Stimulated activated naive CD4-positive, alpha-beta T cell treated with Interleukin-2 at 50 U/mL for 16 hours (primary cell): ENCODE data around the gene APMAP.

Source experiments
- DNase-seq: peaks from one replicate; lab custom pipeline; 2025; lab: John Stamatoyannopoulos, UW

The APMAP gene

GRCh38 chr20:25024171-25024570 lies 31.6 kb upstream of the APMAP start:
- DNase-seq: no peak

DNA sequence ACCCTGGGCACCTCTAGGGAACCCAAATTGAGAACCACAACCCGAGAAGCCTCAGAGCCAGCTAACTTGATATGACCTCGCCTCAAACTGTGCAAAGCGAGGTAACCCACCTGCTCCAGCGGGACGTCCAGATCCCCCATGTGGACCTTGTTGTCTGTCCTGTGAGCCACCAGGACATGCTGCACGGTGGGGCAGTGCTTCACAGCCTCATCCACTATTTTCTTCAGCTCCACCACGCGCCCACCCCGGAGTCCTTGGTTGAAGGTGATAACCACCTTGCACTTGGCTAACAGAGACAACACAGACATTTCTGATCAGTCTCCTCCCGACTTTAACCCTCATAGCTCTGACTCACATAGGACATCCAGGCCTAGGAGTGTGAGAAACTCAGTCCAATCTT lies 30.8 kb upstream of the APMAP start:
- DNase-seq: no peak

DNA sequence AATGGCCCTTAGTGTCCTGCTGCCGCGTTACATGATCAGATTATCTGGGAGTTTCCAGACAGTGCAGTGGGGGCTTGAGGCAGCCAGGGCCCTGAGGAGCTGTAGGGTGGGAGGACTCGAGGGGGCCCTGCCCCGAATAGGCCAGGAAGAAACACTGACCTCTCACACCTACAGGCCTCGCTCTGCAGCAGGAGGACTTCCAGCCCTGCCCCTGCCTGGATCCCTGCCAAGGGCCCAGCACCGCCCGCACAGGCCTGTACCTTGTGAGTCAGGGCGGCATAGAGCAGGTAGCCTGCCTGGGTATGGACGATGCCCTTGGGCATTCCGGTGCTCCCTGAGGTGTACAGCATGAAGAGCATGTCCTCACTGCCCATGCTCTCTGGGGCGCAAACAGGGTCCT lies 30.1 kb upstream of the APMAP start:
- DNase-seq: no peak

DNA sequence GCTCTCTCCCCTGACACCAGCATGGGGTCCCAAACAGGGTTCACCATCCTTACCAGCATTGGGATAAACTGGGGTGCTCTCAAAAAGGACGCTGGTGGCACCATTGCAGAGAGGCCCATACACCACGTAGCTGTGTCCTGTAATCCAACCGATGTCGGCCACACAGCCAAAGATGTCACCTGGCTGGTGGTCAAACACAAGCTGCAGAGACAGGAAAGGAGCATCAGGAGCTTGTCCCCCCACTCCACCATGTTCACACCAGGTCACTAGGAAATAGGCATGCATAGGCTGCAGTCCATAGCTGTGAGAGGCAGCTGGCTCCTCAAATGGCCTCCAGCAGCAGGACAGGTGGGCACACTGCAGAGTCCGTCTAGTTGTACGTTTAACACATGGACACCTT lies 28.8 kb upstream of the APMAP start:
- DNase-seq: no peak

- DNase-seq: no peak
Measured at GRCh38 chr20:25020901-25021301, 28.4 kb upstream of the APMAP start.

DNA sequence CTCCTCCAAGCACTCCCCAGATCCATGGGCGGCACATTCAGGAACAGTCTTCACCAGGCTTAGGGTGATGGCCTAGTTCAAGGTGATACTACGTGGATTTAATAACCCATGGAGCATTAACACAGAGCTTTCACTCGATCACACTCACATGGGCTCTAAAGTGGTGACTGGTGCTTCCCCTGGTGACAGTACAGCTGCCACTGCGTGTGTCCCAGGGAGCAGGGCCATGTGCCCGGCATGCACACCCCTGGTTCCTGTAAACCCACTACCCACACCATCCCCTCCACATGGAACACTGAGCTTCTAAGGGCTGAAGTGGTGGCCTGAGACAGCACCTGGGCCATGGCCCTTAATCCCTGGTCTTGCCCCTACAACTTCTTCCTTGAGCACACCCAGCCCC lies 27.8 kb upstream of the APMAP start:
- no peak for DNase-seq

DNA sequence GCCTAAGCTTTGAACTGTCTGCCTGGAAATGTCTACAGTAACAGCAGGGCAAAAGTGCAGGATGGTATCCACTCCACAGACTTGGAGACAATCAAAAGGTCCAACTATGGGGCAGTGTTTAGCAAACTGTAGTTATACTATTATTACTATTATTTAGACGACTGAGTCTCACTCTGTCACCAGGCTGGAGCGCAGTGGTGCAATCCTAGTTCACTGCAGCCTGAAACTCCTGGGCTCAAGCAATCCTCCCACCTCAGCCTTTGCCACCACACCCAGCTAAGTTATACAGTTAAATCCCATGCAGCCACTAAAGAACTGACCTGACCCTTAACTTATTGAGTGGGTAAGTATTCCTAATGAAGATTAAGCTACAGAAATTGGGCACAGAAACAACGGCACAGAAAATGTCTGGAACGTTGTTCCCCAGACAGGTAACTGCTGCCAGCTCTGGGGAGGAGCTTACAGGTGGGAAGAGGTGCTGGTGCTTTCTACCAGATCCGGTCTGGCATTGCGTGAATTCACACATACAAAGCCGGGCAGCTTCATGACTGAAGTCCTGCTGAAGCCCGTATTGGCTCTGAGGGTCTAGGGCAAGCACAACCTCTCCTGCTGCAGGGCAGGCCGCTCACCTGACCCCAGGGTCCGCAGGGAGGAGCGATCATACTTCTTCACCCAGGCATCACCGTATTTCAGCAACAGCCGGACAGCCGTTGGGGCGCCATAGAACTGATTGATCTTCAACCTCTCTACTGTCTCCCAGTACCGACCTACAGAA lies 27.0 kb upstream of the APMAP start:
- no peak for DNase-seq

DNA sequence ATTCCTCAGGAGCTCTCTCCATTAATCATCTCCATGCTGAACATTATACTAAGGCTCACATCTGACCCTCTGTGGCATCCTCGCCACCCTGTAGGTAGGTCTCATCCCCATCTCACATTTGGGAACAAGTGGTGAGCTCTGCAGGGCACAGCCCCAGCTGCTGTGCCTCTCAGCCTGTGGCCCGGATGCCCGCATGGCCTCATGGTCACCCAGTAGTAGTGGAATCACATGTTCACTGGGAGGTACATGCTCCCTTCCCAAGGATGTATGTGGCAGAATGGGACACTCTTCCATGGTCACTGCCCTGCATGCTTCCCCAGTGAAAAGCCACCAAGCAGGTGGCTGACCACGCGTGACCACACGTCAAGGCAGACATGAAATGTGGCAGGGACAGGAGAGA lies 26.3 kb upstream of the APMAP start:
- DNase-seq: no peak

DNA sequence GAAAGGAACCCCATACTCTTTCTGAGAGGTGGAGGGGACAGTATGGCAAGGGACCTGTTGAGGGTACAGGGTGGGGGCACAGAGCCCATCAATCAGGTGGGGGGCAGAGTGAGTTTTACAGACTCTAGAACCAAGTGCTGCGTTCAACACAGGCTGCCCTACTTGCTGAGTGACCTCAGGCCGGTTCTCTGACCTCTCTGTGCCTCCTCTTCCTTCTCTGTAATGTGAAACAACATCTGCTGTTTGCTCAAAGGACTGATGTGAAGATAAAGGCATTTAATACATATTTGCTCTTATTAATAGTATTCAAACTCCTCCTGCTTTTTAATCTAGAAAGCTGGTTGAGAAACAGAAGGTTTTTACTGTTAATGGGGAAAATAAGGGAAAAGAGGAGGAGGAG lies 25.9 kb upstream of the APMAP start:
- DNase-seq: no peak

DNA sequence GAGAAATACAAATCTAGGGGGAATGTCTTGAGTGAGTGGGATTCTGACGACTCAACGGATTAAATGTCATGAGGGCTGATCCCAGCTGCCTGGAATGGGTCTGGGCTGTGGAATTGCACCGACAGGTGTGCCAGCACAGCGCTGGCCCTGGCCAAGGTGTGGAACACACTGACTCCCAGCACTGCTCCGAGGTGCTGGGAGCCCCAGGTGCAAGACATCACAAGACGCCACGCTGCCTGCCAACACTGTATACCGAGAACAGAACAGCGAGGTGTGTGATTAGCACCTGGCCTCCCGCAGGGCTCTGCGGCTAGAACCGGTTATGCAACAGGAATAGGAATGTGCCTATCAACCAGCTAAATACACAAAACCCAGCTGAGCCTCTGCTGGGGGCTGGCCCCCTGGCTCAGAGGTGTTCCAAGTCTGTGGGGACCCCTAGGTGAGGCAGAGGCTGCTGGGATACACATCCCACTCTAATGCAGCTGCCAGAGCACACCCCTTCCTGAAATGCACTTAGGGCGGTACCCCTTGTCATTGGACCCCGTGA lies 24.8 kb upstream of the APMAP start:
- DNase-seq: no peak

DNA sequence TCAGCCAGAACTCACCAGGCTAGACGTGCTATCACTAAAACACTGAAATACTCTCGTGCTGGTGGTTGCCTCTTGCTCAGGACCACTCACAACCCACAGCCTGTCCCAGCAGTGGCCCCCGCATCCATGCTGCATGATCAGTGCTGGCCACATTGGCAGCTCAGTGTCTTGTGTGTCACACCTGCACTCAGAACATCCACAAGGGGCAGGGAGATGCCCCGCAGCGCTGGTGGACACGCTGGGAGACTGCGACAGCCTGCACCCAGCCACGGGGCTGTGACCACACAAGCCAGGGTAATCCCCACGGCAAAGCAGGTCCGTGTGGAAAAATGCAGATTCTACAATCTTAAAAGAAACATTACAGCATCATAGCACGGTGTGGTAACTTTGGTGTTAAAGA lies 23.9 kb upstream of the APMAP start:
- DNase-seq: no peak

- no peak for DNase-seq
Measured at GRCh38 chr20:25015986-25016385, 23.4 kb upstream of the APMAP start.

DNA sequence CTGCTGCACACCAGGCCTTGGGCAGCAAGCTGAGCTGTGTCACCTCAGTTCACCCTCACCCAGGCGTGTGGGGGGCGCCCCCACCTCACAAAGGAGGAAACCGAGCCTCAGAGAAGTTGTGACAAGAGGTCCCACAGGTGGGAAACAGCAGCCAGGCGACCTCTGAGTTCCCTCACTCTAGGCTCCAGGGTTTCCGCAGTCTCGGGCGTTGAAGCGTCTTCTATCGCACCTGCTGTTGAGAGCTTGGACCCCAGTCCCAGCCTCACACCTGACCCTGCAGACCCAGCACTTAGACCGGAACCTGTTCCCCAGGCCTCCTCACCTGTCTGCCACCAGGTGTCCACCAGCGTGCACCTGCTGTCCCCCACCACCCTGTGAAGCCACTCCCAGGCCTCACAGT lies 22.3 kb upstream of the APMAP start:
- no peak for DNase-seq

DNA sequence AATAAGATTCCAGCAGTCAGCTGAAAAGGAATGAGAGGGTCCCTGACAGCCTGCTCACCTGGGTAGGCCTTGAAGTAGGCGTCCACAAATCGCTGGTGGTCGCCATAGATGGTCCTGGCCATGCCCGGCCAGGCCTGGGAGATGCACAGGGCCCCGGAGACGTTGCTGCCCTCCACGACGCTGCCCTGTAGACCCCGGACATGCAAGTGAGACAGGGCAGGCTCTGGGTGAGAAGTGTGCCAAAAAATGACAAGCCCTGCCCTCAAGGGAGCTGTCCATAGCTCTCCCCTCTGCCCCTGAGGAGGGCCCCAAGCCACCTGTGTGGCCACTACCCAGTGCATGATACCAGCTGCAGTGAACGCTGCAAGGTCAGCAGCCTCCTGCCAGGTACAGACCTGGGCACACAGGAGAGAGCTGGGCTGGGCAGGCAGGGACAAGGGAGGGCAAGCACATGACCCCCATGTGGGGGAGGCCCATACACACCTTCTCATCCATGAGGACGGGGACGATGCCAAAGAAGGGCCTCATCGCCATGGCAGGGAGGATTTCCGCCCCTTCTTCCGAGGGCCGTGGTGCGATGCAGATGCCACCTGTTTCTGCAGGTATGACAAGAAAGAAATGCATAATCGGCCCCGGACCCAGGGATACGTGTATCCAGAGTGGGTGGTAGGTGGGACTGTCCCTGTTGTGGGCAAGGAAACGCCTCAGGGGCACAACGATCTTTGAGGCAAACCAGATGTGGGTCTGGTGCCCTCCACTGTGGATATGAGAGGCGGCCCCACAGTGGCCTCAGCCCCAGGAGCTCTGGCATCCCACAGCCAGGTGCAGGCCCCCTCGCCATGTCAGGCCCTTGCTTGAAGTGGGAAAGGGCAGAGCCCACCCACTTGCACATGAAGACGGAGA lies 21.2 kb upstream of the APMAP start:
- DNase-seq: no peak

DNA sequence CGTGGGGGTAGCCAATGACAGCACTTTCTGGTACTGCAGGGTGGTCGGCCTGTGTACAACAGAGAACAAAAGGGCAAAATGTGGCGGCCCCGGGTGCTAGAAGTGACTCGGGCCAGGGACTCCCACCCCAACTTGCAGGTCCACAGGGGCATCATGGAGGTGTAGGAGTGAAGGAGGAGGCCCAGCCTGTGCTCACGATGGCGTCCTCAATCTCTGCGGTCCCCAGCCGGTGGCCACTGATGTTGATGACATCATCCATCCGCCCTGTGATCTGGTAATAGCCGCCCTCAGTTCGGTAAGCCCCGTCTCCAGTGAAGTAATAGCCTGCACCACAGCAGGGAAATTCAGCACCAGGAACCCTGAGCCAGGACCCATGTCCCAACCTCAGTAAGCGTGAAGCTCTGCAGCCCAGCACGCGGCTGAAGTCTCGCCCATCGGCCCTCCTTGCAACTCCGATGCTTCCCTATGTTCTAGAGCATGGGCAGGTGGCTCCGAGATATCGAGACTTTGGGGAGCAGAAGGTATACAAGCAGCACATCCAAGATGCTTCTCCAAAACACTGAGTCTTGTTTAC lies 20.2 kb upstream of the APMAP start:
- no peak for DNase-seq

GRCh38 chr20:25011831-25012241 lies 19.3 kb upstream of the APMAP start:
- no peak for DNase-seq

- no peak for DNase-seq
Measured at GRCh38 chr20:25011261-25011660, 18.7 kb upstream of the APMAP start.

DNA sequence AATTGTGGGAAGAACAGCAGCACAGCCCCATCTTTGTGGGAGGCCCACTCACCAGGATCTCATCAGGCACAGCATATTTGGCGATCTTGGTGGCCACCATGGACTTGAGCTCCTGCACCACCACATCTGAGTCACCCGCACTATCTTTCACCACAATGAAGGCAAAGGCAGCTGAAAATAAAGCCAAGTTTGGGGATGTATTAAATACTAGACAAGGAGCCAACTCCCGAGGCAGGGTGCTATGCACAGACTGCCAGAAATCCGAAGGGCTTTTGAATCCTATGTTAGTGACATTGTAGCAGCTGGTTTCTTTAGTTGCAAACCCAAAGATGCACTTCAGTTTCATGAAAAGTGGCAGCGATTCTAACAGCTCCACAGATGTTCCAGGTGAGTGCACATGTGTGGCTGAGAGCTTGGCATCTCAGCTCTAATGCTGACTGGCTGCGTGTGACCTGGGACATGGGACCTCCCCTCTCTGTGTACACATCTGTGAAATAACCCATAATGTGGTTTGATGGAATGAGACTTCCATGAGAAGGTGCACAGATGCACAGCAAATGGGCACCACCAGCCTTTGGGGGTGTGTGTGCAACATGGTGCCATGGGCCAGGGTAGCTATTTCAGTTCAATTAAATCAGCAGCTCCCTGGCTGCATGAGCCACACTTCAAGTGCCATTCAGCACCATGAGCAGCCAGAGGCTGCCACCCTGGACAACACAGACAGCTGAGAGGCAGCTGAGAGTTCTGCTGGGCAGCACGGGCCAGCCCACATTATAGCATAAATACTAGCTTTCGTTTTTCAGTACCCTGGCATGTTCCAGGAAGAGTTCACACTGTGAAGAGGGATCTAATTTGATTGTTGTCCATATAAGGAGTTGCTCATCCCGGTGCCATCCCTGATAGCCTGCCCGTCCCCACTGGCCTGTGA lies 16.9 kb upstream of the APMAP start:
- no peak for DNase-seq

DNA sequence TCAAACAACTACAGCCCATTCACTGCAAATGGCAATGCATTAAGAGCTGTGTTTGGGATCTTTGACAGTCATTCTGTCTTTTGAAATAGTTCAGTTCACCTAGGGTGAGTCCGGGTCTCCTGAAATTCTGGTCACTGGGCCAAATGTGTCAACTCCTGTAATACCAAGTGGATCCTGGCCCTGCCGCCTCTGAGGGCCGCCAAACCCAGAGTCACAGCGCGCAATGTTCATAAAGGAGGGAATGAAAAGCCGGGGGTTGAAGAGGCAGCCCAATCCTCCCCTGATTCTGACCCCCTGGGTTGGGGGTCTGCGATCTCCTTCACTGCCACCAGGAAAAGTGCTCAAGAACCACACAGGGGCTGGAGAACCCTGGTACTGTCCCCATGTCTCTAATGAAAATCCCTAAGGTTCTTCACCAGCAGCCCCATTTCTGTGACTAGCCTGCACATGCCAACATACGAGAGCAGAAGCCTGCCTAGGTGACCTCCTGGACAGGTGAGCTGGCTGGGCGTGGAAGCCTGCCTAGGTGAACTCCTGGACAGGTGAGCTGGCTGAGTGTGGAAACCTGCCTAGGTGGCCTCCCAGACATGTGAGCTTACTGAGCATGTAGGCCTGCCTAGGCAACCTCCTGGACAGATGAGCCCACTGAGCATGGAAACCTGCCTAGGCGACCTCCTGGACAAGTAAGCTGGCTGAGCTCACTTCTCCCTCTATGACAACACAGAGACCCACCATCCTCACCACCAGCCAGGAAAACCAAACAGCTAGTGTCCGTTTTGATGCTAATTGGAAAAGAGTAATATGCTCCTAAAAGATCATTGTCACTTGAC lies 16.1 kb upstream of the APMAP start:
- DNase-seq: no peak

GRCh38 chr20:25007491-25008305 lies 15.1 kb upstream of the APMAP start:
- no peak for DNase-seq
